ENCODE measurements around the gene HMGXB3.

DNA sequence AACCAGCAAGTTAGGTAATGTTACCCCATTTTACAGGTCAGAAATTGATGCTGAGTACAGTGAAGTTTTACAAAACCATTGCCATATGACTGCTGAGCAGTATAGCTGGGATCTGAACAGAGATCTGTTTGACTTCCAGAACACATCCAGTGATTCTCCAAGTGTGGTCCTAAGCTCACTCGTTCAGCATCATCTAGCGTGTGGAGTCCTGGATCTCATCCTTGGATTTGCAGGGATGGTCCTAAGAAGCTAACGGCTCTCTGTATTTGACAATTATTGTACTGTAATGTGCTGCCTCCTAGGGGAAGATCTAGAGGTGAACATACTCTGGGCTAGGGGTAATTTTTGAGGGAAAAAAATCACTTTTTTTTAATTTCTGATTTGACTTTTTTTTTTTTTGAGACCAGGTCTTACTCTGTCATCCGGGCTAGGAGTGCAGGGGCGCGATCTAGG is 38.6 kb upstream of the HMGXB3 start:
- TF ChIP-seq ZNF703 (CRISPR knock-in tag; IDR thresholded peaks at IDR 0.05; ENCODE audit: borderline replicate concordance) (no peak), TOE1 (CRISPR knock-in tag; IDR thresholded peaks at IDR 0.05) (no peak), EZH2 (conservative IDR thresholded peaks at IDR 0.05; ENCODE audit: low read depth, low read length) (no peak), YY1 (IDR thresholded peaks at IDR 0.05; ENCODE audit: insufficient read depth, insufficient replicate concordance, low read depth, low read length) (no peak), POLR2A (IDR thresholded peaks at IDR 0.05; ENCODE audit: insufficient read depth in 1 of 2, low read depth in 2 of 2, low read length in 2 of 2) (no peak), NR2C2 (CRISPR knock-in tag; IDR thresholded peaks at IDR 0.05; ENCODE audit: borderline replicate concordance) (no peak), CHD2 (IDR thresholded peaks at IDR 0.05; ENCODE audit: low read depth, low read length) (no peak), RXRB (CRISPR knock-in tag; IDR thresholded peaks at IDR 0.05; ENCODE audit: borderline replicate concordance) (no peak), POLR2AphosphoS5 (IDR thresholded peaks at IDR 0.05; ENCODE audit: low read depth, low read length) (no peak)
- TF ChIP-seq, protein P1, sequence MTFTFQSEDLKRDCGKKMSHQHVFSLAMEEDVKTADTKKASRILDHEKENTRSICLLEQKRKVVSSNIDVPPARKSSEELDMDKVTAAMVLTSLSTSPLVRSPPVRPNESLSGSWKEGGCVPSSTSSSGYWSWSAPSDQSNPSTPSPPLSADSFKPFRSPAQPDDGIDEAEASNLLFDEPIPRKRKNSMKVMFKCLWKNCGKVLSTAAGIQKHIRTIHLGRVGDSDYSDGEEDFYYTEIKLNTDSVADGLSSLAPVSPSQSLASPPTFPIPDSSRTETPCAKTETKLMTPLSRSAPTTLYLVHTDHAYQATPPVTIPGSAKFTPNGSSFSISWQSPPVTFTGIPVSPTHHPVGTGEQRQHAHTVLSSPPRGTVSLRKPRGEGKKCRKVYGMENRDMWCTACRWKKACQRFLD (CRISPR knock-in tag; IDR thresholded peaks at IDR 0.05; ENCODE audit: borderline replicate concordance), result no peak
- TF ChIP-seq, protein P2, sequence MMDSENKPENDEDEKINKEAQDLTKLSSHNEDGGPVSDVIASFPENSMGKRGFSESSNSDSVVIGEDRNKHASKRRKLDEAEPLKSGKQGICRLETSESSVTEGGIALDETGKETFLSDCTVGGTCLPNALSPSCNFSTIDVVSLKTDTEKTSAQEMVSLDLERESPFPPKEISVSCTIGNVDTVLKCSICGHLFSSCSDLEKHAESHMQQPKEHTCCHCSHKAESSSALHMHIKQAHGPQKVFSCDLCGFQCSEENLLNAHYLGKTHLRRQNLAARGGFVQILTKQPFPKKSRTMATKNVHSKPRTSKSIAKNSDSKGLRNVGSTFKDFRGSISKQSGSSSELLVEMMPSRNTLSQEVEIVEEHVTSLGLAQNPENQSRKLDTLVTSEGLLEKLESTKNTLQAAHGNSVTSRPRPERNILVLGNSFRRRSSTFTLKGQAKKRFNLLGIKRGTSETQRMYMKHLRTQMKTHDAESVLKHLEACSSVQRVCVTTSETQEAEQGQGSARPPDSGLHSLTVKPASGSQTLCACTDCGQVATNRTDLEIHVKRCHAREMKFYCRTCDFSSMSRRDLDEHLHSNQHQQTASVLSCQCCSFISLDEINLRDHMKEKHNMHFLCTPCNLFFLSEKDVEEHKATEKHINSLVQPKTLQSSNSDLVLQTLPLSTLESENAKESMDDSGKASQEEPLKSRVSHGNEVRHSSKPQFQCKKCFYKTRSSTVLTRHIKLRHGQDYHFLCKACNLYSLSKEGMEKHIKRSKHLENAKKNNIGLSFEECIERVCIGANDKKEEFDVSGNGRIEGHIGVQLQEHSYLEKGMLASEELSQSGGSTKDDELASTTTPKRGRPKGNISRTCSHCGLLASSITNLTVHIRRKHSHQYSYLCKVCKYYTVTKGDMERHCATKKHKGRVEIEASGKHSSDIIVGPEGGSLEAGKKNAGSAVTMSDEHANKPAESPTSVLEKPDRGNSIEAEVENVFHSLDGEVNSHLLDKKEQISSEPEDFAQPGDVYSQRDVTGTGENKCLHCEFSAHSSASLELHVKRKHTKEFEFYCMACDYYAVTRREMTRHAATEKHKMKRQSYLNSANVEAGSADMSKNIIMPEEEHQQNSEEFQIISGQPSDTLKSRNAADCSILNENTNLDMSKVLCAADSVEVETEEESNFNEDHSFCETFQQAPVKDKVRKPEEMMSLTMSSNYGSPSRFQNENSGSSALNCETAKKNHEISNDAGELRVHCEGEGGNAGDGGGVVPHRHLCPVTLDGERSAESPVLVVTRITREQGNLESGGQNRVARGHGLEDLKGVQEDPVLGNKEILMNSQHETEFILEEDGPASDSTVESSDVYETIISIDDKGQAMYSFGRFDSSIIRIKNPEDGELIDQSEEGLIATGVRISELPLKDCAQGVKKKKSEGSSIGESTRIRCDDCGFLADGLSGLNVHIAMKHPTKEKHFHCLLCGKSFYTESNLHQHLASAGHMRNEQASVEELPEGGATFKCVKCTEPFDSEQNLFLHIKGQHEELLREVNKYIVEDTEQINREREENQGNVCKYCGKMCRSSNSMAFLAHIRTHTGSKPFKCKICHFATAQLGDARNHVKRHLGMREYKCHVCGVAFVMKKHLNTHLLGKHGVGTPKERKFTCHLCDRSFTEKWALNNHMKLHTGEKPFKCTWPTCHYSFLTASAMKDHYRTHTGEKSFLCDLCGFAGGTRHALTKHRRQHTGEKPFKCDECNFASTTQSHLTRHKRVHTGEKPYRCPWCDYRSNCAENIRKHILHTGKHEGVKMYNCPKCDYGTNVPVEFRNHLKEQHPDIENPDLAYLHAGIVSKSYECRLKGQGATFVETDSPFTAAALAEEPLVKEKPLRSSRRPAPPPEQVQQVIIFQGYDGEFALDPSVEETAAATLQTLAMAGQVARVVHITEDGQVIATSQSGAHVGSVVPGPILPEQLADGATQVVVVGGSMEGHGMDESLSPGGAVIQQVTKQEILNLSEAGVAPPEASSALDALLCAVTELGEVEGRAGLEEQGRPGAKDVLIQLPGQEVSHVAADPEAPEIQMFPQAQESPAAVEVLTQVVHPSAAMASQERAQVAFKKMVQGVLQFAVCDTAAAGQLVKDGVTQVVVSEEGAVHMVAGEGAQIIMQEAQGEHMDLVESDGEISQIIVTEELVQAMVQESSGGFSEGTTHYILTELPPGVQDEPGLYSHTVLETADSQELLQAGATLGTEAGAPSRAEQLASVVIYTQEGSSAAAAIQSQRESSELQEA (CRISPR knock-in tag; IDR thresholded peaks at IDR 0.05; ENCODE audit: not compliant biosample characterization), result no peak
- TF ChIP-seq, protein P3, sequence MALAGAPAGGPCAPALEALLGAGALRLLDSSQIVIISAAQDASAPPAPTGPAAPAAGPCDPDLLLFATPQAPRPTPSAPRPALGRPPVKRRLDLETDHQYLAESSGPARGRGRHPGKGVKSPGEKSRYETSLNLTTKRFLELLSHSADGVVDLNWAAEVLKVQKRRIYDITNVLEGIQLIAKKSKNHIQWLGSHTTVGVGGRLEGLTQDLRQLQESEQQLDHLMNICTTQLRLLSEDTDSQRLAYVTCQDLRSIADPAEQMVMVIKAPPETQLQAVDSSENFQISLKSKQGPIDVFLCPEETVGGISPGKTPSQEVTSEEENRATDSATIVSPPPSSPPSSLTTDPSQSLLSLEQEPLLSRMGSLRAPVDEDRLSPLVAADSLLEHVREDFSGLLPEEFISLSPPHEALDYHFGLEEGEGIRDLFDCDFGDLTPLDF (CRISPR knock-in tag; IDR thresholded peaks at IDR 0.05), result no peak
- TF ChIP-seq, protein P4, sequence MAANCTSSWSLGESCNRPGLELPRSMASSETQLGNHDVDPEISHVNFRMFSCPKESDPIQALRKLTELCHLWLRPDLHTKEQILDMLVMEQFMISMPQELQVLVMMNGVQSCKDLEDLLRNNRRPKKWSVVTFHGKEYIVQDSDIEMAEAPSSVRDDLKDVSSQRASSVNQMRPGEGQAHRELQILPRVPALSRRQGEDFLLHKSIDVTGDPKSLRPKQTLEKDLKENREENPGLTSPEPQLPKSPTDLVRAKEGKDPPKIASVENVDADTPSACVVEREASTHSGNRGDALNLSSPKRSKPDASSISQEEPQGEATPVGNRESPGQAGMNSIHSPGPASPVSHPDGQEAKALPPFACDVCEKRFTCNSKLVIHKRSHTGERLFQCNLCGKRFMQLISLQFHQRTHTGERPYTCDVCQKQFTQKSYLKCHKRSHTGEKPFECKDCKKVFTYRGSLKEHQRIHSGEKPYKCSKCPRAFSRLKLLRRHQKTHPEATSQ (CRISPR knock-in tag; IDR thresholded peaks at IDR 0.05; ENCODE audit: borderline replicate concordance), result no peak
